ENCODE data around the gene RNF208. TPM values are rescaled to one million over a fixed set of nuclear protein-coding genes. Genes with fewer than 3 reads are reported as not detected.

RNF208 gene
- total RNA-seq, 1 donor from 2014 or later, result not detected

DNA sequence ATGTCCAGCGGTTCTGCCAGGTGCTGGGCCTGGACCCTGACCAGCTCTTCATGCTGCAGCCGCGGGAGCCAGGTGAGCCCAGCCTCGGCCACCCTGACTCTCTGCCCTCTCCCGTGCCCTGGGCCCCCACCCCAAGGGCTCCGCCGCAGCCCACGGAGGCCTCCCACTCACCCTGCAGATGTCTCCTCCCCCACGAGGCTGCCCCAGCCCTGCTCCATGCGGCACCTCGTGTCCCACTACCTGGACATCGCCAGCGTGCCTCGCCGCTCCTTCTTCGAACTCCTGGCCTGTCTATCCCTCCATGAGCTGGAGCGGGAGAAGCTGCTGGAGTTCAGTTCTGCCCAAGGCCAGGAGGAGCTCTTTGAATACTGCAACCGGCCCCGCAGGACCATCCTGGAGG is 7.4 kb downstream of the RNF208 start:
- no peak for DNase-seq (ENCODE audit: low read depth in 2 of 2)

DNA sequence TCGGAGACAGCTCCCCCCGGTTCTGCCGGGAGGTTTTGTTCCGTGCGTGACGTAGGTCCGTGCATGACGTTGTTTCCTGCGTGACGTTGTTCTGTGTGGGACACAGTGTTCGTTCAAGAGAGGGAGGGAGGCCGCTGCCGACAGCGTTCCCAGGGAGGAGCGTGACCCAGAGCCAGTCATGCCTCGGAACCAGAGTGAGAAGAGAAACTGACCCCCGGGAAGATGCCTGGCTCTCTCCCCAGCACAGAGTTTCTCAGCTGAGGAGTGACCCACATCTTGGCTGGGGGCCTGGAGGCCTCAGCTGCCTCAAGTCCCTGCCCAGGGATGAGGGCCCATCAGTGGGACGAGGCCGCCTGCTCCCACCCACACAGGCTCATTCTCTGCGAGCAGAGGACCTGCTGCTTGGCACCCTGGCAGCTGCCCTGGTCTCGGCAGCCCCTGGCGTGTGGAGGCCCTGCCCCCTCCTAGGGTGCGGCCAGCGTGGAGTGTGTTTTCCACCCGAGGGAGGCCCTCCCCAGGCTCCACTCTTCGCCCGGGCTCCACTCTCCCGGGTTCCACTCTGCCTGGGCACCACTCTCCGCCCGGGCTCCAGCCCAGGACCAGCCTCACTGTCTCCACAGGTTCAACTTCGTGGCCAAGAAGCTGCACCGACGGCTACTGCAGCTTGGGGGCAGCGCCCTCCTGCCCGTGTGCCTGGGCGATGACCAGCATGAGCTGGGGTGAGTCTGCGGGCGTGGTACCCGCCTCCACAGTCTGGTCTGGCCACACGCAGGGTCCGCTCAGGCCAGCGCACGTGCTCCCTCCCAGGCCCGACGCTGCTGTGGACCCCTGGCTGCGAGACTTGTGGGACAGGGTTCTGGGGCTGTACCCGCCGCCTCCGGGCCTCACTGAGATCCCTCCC is 8.6 kb downstream of the RNF208 start:
- DNase-seq (ENCODE audit: low read depth in 2 of 2), result no peak

DNA sequence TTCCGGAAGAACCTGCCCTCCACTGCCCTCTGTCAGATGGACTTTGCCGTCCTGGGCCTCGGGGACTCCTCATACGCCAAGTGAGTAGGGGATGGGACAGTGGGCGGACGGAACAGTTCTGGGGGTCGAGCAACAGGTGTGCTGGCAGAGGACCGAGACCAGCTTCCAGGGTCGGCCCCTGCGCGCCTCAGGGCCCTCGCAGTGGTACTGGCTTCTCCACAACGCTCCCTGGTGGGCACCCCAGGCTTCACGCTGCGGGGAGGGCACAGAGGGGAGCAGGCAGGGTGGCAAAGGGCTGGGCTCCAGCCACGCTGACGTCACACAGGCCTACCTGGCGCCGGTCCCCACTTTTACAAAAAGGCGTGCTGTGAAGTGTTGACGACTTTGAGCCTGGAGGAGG is 9.5 kb downstream of the RNF208 start:
- no peak for DNase-seq (ENCODE audit: low read depth in 2 of 2)

DNA sequence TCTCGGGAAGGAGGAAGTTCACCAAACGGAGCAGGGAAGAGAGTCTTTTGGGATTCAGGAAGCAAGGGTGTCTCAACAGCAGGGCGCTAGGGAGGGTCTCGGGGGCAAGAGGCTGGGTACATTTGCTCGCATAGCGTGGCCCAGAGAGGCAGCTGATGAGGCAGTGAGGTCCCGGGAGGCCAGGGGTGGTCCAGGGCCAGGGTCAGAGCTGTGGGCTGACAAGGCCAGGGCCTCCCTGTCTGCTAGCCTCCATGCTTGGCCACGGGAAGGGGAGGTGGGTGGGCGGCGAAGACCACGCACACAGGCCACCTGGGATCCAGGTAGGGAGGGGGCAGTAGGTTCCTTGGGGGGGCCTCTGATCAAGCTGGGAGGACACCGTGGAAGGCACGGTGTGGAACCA is 10.5 kb downstream of the RNF208 start:
- no peak for DNase-seq (ENCODE audit: low read depth in 2 of 2)

DNA sequence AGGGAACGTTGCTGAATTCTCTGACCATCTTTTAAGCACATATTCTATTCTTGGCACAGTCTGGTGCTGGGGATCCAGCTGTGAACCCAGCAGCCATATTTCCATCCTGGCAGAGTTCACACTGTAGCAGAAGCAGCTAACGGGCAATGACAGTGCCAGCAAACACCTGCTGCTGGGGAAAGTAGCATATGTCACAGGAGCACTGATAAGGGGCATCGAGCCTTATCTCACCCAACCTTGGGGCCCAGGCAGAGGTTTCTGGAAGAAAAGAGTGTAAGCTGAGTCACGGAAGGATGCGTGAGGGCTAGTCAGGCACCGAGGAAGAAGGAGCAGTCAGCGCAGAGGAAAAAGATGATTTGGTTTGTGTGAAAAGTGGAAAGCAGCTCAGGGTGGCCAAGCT is 15.4 kb downstream of the RNF208 start:
- no peak for DNase-seq (ENCODE audit: low read depth in 2 of 2)

DNA sequence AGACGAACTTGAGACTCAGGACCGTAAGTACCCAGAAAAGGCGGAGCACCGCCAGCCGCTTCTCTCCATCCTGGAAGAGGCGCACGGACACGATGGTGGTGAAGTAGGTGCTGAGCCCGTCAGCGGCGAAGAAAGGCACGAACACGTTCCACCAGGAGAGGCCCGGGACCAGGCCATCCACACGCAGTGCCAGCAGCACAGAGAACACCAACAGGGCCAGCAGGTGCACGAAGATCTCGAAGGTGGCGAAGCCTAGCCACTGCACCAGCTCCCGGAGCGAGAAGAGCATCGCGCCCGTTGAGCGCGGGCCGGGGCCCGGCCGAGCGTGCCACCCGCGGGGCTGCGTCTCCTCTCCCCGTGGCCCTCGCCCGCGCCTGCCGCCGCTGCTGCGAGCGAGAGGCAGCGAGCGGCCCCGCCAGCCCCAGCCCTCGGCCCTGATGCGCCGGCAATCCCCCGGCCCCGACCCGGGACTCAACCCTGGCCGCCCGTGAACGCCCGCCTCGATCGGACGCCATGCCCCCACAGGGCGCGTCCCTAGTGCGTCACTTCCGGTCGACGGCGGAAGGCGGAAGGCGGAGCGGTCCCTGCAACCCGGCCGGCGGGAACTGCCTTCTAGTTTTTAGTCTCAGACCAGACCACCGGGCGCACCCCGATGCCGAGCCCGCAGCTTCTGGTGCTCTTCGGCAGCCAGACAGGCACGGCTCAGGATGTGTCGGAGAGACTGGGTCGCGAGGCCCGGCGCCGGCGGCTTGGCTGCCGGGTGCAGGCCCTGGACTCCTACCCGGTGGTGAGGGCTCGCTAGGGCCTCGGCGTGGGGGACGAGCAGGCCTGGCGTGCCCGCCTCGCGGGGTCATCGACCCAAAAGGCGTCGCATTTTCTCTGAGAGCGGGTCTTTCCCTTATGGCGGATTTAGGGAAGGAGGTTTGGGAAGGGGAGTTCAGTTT is 16.6 kb downstream of the RNF208 start, which contains the start of the genes NDOR1 and TMEM203:
NDOR1 (plus strand) TSS at position 575 of the 944 bp plus-strand sequence; CDS start at position 653, 78 bp downstream.
TMEM203 (minus strand) TSS at position 523 of the 944 bp plus-strand sequence; CDS start at position 289, 234 bp downstream.
- DNase-seq (ENCODE audit: low read depth in 2 of 2), result peak; percentile 86 to 92

DNA sequence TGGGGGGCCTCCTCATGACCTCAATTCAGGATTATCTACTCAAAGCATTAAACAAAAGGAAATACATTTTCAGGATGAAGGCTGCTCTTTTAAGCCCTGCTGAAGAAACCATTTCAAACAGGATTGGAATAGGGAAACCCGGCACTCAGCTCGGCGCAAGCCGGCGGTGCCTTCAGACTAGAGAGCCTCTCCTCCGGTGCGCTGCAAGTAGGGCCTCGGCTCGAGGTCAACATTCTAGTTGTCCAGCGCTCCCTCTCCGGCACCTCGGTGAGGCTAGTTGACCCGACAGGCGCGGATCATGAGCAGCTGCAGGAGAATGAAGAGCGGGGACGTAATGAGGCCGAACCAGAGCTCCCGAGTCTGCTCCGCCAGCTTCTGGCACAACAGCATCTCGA is 17.3 kb downstream of the RNF208 start:
- no peak for DNase-seq (ENCODE audit: low read depth in 2 of 2)

DNA sequence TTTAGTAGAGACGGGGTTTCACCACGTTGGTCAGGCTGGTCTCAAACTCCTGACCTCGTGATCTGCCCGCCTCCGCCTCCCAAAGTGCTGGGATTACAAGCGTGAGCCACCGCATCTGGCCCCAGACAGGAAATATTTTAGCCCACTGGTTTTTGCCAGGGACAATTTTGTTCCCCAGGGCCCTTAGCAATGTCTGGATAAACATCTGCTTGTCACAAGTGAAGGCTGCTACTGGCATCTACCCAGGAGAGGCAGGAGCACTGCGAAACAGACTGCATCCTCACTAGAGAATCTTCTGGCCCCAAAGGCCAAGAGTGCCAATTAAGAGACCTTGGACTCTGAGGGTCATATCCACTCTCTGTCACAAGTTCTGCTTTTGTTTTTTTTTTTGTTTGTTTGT is 19.1 kb downstream of the RNF208 start:
- no peak for DNase-seq (ENCODE audit: low read depth in 2 of 2)

DNA sequence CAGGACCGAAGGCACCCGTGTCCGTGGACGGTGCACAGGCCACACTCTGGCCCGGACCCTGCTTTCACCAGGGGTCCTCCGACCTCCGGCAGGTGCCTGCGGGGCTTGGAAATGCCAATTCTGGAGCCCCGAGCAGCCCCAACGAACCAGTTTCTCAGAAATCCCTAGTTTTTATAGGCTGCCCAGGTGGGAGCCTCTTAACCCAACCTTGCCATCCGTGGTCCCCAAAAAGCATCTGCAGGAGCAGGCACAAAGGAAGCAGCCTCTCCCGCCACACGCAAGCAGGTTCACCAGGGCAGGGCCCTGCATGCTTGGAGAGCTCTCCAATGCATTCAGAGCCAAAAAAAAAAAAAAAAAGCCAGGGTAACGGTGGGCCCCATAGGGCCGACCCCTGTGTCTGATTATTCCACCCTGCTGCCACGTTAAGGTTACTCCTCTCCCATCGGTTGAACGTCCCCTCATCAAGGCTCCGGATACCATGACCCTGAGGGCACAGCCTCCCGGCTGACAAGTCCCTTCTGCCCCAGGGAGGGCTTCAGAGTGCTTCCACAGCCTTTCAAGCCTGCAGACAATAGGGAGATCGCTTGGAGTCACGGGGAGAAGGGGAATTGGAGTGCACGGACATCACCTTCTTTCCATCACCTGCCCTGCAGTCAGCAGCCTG is 20.7 kb downstream of the RNF208 start:
- no peak for DNase-seq (ENCODE audit: low read depth in 2 of 2)

DNA sequence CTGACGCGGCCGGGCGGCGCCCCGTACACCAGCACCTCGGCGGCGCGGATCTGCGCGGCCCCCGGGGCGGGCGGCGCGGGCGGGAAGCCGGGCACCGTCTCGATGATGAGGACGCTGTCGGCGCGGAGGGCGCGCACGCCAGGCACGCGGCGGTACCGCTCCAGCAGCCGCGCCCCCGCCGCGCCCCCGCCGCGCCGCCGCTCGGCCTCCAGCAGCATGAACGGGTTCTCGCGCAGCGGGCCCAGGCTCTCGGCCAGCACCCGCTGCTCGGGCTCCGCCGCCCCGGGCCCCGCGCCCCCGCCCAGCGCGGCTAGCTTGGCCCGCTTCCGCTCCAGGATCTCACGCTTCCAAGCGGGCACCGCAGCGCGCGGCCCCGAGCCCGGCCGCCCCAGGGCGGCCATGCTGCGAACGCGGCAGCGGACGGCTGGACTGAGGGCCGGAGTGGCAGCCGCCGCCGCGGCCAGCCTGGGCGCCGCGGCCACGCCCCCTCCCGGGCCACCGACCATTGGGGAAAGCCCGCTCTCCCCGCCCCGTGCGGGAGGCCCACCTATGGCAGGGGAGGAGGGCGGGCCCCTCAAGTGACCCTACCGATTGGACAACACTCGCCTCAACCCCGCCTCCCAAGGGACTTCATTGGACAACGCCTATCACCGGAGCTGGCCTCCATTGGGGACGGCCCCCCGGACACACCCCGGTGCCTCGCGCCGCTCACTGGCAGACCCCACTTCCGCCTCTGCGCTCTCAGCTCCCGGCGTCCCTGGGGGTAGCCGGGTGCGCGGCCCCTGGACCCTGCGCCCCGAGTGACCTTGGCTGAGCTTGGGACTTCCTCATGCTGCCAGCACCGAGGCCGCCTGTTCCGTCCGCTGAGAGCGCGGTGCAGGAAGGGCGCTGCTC is 21.5 kb downstream of the RNF208 start, which contains the start of gene TPRN:
TPRN (minus strand) TSS at position 431 of the 894 bp plus-strand sequence; CDS start at position 401, 30 bp downstream.
- peak; percentile 99 for DNase-seq (ENCODE audit: low read depth in 2 of 2)

DNA sequence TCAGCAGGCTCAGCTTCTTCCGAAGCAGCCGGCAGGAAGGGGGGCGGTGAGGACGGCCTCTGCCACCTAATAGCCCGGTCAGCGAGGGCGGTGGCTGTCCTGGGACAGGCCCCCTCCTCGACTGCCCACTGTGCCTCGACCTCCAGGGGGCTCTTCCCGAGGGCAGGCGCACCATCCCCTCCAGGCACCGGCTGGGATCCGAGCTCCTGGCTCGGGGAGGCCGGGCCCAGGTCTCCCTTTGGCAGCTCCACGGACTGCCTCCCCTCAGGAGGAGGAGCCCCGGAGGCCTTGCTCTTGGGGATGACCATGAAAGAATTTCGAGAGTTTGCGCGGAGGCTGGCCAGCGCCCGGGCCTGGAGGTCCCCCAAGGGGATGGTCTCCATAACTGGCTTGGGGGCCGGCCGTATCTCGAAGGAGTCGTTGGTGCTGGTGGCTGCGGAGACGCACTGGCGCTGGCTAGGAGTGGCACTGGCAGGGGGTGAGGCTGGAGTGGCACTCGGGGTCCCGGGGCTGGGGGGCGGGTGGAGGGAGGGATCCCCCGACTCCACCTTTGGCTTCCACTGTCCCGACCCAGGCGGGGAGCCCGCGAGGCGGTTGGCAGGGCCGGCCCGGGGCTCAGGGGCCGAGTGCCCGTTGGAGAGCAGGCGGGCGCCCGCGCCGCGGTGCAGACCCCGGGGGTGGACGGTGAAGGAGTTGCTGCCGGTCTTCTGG is 22.5 kb downstream of the RNF208 start:
- no peak for DNase-seq (ENCODE audit: low read depth in 2 of 2)

DNA sequence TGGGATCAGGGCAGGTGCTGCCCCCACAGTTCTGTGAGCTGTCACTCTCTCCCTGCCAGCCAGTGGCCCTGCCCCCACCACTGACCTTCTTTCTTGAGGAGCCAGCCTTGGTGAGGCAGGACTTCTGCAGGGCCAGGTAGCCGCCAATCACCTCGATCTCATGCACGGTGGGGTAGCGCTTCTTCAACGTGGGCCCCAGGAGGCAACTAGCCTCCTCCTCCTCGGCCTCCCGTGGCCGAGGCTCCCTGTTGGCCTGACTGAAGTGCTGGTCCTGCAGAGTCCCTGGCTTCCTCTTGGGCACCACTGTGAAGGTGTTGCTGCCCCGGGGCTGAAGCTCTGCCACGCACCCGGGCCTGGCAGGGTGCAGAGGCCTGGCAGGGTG is 23.1 kb downstream of the RNF208 start:
- no peak for DNase-seq (ENCODE audit: low read depth in 2 of 2)

DNA sequence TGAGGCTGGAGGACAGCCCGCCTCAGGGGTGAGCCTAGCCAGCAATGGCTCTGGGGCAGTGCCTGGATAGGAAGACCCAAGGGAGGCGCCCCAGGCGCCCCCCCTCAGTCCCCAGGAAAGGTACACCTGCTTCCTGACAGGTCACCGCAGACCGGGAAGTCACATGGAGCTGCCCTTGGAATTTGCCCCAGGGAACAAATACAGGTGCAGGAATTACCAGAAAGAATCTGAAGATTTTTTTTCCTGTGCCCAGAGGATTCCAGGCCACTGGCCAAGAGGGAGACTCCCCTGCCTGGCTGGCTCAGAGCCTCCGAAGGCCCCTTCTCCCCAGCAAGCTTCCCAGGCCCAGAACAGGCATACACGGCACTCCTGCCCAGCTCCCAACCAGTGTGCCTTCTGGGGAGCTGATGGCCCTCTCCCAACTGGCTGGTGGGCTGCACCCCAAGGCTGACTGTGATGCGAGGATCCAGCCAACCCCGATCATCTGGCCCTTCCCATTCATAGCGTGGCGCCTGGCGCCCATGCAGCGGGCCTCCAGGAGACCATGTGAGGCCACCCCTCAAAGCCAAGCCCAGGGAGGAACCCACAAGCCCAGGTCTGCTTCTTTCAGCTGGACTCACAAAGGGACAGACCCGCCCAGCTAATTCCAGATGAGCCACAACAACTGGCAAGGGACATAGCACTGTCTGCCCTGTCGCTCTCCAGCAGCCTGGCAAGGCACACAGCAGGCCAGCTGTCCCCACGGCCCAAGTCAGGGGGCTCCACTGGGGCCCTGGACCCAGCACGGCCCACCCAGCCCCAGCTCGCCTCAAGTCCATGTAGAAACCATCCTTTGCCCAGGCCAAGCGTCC is 23.8 kb downstream of the RNF208 start:
- no peak for DNase-seq (ENCODE audit: low read depth in 2 of 2)

DNA sequence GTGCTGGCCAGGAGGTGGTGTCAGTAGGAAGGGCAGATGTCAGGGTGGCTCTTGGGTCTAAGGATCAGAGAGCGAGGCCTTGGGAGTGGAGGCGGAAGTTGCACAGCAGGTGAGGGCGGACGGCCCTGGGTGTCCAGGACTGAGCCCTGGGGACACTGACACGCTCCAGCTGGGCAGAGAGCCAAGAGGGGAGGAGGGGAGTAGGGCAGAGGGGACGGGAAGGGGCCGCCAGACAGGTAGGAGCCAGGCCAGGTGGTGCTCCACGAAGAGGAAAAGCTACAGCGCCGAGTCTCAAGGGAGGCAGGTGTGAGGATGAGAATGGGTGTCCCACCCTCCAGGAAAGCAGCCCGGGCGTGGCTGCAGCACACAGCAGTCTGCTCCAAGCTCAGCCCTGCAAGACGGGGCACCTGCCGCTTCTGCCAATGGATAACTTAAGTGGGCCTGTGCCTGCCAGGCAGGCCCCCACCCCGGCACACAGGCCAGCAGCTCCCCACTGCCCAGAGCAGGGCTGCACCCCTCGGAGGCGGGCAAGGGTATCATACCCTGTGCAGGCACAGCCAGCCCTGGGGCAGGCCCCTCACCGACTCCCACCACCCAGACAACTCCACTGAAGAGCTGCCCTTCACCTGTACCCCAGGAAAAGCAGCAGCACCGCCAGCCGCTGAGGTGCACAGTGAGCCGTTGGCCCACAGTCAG is 26.4 kb downstream of the RNF208 start:
- DNase-seq (ENCODE audit: low read depth in 2 of 2), result no peak

DNA sequence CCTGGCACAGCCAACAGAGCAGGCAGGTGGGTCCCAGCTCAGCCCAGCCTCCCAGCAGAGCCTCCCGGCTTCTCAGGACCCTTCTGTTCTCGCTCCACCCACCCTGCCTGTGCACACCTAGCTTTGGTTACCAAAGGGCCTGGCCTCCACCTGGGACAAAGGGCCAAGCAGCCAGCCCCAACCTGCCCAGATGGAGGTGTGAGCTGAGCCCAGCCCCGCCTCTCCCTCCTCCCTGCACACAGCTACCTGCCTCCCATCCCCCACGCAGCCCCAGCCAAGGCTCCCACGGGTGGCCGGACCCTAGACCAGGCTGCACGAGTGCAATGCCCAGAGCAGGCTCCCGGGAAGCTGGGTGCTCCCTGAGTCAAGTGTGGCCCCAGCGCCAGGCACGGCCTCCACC is 27.1 kb downstream of the RNF208 start:
- DNase-seq (ENCODE audit: low read depth in 2 of 2), result no peak

DNA sequence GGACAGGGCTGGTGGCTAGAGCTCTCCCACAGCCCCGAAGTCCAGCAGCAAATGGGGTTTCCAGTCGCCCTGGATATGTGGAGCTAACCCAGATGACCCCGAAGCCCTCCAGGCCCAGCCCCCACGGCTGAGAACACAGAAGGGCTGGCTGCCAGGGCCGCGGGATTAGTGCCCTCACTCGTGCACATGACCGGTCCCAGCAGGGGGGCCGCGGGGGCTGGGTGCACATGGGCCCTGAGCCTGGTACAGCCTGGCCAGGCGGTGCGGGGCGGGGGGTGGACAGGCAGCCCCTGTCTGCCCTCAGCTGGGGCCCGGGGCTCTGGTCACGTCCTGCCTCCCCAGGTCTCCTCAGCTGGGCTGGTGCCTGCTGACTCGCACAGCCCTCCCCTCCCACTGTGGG is 27.7 kb downstream of the RNF208 start:
- no peak for DNase-seq (ENCODE audit: low read depth in 2 of 2)

DNA sequence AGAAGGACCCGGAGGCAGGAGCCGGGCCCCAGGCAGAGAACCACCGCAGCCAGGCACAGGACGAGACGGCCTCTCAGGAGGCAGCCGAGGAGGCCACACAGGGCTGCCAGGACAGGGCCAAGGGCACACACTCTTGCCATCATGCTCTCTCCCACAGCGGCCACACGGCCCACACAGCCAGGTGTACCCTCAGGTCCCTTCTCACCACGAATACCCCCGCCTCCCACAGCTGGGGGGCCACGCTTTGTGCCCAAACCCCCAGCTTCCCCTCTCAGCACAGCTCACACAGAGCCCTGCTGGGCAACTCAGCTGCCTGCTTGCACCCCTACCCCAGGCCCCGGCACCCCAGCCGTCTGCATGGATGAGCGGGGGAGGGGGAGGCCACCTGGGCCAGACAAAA is 28.3 kb downstream of the RNF208 start:
- no peak for DNase-seq (ENCODE audit: low read depth in 2 of 2)

DNA sequence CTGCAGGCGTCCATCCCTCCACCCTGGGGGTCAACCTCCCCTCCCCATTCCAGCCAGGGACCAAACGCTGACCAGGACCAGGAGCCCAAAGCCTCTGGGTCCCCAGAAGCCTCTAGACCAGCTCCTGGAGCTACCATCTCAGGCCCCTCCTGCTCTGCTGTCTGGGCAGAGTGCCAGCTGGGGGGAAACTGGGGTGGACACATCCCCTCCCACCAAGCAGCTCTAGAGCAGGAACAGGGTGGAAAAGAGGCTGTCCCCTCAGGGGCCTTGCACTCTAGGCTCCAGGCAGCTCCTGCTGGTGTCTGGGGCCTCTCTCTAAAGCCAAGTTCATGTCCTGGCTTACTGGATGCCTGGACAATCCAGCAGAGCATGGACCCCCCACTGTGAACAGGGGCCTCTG is 29.2 kb downstream of the RNF208 start:
- no peak for DNase-seq (ENCODE audit: low read depth in 2 of 2)
